ENCODE results near the gene SLC9A8.

Gene SLC9A8

DNA sequence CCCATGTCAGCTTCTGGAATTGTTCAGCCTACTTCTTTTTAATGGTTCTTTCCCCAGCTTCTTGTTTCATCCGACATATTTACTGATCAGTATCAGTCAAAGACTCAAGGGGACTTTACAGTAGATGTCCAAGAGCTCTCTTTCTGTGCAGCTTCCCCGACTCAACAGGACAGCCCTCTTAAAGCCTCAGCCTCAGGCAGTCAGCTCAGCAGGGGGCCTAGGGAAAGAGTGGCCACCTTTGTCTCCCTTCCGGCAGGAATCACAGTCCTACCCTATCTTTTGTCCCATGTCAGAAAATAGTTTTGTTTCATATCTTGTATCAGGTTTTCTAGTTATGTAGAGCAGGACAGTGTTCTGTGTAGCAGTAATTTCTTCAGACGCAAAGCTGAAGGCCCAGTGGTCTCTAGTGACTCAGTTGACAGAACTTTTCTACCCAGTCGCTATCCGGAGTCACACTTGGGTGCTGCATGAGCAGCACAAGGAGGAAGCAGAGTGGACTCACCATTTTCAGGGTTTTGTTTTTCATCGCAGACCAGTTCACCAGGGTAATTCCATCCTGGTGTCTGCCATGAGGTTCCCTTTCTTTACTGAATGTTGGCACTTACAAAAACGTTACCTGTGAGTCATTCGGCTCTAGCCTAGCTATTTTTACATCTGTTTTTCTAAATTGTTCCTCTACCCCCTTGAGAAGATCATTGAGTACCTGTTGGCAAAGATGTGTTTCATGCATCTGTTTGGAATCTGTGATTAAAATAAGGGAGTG is 55.0 kb downstream of the SLC9A8 start:
- DNase-seq (ENCODE audit: low read depth), result peak; percentile 77

DNA sequence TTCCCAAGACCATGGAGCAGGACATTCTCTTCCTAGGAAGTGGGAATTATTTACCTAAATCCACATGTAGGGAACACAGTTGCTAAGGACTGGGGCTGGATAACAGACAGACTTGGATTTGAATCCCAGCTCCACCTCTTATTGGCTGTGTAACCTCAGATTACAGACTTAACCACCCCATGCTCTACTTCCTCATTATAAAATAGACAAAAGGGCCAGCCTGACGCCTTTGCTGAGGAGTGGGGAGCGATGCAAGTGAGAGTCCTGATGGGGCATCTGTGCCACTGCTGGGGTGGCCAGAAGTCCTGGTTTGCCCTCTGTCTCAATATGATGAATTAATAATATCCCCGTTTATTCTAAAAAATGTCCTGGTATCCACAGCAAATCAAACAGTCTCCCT is 55.9 kb downstream of the SLC9A8 start:
- peak overlapping the region; percentile 46 for H3K4me3 ChIP-seq (ENCODE audit: low read depth, low read length)
- TF ChIP-seq, protein P1, sequence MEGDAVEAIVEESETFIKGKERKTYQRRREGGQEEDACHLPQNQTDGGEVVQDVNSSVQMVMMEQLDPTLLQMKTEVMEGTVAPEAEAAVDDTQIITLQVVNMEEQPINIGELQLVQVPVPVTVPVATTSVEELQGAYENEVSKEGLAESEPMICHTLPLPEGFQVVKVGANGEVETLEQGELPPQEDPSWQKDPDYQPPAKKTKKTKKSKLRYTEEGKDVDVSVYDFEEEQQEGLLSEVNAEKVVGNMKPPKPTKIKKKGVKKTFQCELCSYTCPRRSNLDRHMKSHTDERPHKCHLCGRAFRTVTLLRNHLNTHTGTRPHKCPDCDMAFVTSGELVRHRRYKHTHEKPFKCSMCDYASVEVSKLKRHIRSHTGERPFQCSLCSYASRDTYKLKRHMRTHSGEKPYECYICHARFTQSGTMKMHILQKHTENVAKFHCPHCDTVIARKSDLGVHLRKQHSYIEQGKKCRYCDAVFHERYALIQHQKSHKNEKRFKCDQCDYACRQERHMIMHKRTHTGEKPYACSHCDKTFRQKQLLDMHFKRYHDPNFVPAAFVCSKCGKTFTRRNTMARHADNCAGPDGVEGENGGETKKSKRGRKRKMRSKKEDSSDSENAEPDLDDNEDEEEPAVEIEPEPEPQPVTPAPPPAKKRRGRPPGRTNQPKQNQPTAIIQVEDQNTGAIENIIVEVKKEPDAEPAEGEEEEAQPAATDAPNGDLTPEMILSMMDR (IDR thresholded peaks at IDR 0.05; ENCODE audit: insufficient read depth, low read depth, low read length, missing control alignments), result no peak
- DNase-seq (ENCODE audit: low read depth), result peak; percentile 38

More for the DNA sequence above, 55.0 kb downstream of the SLC9A8 start:
- TF ChIP-seq, protein P1 (IDR thresholded peaks at IDR 0.05; ENCODE audit: insufficient read depth, low read depth, low read length, missing control alignments), result no peak
- H3K4me3 ChIP-seq (ENCODE audit: low read depth, low read length), result peak overlapping the region; percentile 46

DNA sequence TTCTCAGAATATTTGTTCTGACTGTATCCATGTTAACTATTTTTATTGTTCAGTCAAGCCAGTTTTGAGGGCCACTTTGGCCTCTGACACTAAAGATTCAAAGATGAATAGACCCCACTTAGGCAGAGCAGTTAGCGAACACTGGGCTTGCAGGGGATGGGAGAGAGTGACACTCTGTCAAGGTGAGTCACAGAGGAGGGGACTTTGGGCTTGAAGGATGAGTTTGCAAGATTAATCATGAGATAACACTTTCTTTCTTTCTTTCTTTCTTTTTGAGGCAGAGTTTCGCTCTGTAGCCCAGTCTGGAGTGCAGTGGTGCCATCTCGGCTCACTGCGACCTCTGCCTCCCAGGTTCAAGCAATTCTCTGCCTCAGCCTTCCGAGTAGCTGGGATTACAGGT is 56.3 kb downstream of the SLC9A8 start:
- no peak for DNase-seq (ENCODE audit: low read depth)
- TF ChIP-seq, protein P1 (IDR thresholded peaks at IDR 0.05; ENCODE audit: insufficient read depth, low read depth, low read length, missing control alignments), result no peak
- H3K4me3 ChIP-seq (ENCODE audit: low read depth, low read length), result no peak overlapping the region

DNA sequence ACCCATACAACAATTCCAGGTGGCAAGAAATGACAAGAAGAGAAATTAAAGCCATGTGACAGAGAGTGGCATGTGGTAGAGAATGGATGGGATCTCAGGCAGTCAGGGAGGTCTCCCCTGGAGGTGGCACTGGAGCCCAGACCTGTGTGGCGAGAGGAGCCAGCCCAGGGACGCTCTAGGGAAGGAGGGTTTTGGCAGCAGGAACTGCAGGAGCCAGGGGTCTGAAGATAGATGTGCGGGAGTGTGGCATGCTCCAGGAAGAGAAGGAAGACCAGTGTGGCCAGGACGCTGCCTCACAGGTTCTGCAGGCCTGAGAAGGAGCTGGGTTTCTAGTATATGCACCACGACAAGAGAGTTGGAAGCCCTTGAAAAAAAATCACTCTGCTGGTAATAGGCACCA is 57.6 kb downstream of the SLC9A8 start:
- no peak overlapping the region for H3K4me3 ChIP-seq (ENCODE audit: low read depth, low read length)
- no peak for DNase-seq (ENCODE audit: low read depth)
- TF ChIP-seq, protein P1 (IDR thresholded peaks at IDR 0.05; ENCODE audit: insufficient read depth, low read depth, low read length, missing control alignments), result no peak

DNA sequence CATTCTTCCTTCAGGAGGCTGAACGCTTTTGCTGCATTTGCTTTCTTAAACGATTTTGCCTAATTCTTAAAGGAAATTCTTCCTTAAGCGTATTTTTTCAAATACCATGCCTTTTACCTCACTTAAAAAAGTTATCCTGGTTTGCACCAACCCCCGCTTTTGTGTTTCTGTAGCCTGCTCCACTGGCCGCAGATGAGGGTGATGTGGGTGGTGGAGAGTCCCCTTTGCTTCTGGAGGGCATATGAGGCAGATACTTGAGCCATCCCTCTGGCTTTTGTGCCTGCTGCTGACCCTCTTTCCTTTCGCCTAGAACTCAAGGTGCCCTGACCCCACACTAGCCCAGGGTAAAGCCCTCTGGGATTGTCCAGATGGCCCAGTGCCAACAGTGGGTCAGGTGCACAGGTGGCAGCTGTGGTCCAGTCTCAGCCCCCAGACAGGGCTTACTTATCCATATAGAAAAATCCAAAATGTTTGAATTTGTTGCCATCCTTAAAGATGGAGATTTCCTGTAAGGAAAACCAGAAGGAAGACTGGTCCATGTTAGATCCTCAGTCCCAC is 58.8 kb downstream of the SLC9A8 start:
- TF ChIP-seq, protein P1 (IDR thresholded peaks at IDR 0.05; ENCODE audit: insufficient read depth, low read depth, low read length, missing control alignments), result no peak
- DNase-seq (ENCODE audit: low read depth), result no peak
- H3K4me3 ChIP-seq (ENCODE audit: low read depth, low read length), result no peak overlapping the region

DNA sequence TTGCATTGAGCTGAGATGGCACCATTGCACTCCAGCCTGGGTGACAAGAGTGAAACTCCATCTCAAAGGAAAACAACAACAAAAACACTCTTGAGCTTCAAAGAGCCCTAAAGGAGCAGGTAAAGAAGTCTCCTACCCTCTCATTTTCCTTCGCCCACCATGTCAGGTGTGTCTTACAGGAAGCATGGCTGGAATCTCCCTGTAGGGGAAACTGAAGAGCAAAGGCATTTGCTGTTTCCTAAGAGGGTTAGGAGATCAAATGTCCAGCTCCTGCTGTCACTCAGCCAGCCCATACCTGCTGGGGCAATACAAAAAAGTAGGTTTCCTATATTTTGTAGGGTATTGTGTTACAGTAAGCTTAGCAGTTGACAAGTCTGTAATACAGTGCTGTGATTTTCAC is 59.4 kb downstream of the SLC9A8 start:
- DNase-seq (ENCODE audit: low read depth), result no peak
- no peak overlapping the region for H3K4me3 ChIP-seq (ENCODE audit: low read depth, low read length)
- TF ChIP-seq, protein P1 (IDR thresholded peaks at IDR 0.05; ENCODE audit: insufficient read depth, low read depth, low read length, missing control alignments), result no peak

Data from GM12865 (cell line).